Measurements from ENCODE around the gene RPL10A.

Gene RPL10A

DNA sequence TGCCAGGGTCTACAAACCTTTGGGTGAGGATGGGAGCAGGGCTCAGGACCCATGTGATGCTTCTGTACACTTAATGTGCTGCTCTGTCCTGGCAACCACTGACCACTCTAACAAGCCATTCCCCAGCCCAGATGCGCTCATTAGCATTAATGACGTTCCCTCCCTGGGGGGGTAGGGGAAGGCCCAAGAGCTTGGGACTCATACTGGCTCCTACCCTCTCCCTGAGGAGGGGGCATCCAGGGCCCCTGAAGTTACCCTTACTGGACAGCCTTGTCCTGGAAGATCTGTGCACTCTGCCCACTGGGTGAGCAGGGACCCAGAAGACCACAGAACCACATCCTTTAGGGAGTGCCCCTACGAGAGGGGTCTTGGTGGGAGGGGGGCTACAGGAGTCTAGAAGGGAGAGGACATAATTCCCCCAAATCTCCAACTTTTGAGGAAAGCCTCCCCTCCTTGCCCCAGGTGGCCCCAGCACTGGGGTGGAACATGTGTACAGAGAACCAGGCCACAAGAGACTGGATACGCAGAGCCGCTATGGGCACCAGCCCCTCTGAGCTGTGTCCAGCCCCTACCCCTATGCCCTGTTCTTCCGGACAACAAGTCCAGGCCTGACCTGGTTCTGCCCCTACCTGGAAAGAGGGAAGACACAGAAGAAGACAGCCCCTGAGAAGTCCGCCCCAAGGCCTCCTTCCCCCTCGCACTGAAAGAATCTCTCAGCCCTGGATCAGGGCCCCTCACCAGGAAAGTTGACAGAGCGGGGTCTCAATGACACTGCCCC, 27.2 kb downstream of the RPL10A start:
- peak overlapping the region; percentile 60 to 72 for H3K4me3 Mint-ChIP-seq
- peak overlapping the region in 1 of 2 donors; percentile 23 for H3K27ac Mint-ChIP-seq
- DNase-seq (no peak), ATAC-seq (replicated peaks) (no peak)
- no peaks in the 10 kb centered on the region for H3K36me3 Mint-ChIP-seq (ENCODE audit: insufficient read depth)
- H3K27me3 Mint-ChIP-seq = peaks cover 17 to 24% of the 10 kb centered on the region in 2 donors
- peaks cover 18 to 21% of the 10 kb centered on the region in 2 donors for H3K4me1 Mint-ChIP-seq (ENCODE audit: low read depth in 2 of 2)
- no peaks in the 10 kb centered on the region for H3K9me3 Mint-ChIP-seq

DNA sequence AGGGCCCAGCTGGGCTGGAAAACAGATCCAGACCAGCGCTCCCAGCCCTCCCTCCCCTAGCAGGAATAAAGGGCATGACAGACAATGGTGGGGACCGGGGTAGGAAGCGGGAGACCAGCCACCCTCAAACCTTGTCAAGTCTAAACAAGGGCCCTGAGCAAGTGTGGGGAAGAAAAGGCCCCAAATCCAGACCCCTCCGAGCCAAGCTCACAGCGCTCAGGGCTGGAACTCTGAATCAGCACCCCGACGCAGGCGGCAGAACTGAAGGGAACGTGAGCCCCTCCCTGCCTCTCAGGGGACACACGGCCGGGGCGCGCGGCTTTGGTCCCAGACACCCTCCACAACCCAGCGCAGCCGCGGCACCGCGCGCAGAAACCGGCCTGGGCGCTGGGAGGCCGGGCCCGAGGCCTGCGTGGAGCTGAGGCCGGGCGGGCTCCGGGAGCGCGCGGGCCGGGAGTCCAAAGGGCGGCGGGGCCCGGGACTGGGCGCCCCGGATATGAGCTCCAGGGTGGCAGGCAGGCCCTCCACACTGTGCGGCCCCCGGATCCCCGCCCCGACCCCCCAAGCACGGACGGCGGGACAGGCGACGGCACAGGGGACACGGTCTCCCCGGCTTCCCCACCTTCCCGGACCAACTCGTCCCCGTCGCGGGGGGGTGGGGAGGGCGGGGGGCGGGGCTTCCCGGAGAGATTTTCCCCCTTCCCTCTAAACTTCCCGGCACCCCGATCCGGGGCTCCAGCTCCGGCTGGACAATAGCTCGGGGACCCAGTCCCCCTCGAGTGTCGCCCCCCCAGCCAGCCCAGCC, 28.0 kb downstream of the RPL10A start:
- H3K9me3 Mint-ChIP-seq = no peaks in the 10 kb centered on the region
- DNase-seq = no peak
- H3K4me1 Mint-ChIP-seq (ENCODE audit: low read depth in 2 of 2) = peaks cover 16 to 17% of the 10 kb centered on the region in 2 donors
- H3K4me3 Mint-ChIP-seq = peak overlapping the region; percentile 60 to 72
- no peak for ATAC-seq (replicated peaks)
- peaks cover 25 to 31% of the 10 kb centered on the region in 2 donors for H3K27me3 Mint-ChIP-seq
- H3K27ac Mint-ChIP-seq = peak overlapping the region in 1 of 2 donors; percentile 23
- no peaks in the 10 kb centered on the region for H3K36me3 Mint-ChIP-seq (ENCODE audit: insufficient read depth)

DNA sequence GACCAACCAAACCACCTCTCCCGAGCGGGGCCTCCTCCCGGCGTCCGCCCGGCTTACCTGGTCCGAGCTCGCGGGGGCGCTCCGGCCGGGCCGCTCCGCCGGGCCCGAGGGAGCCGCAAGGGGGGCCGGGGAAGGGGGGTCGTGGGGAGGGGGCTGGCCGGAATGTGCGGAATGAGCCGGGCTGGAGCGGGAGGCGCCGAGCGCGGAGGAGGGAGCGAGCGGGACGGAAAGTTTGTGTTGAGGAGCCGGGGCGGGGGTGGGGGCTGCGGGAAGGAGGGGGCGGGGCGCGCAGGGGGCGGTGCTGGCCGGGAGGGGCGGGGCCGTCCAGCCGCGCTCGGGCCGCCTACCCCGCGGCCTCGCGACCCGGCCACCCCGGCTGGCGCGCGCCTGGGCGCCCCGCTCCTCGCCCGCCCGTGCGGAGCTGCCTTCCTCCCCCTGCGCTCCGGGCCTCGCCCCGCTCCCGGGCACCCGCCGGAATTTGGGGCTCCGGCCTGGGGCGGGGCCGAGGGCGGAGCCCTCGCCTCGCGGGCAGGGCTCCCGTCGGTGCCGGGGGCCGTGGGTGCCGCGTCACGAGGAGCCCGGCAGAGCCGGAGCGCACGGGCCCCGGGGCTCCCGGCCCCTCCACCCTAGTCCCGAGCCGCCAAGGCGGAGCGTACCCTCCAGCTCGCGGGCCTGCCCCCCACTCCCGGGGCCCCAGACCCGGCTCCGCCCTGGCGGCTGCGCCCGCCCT, 28.8 kb downstream of the RPL10A start, which contains the start of gene TEAD3:
TEAD3 (minus strand) TSS at position 239 of the 730 bp plus-strand sequence.
- Mint-ChIP-seq H3K36me3 (ENCODE audit: insufficient read depth) (no peaks in the 10 kb centered on the region), H3K4me1 (ENCODE audit: low read depth in 2 of 2) (peaks cover 16 to 17% of the 10 kb centered on the region in 2 donors), H3K27me3 (peaks cover 29 to 39% of the 10 kb centered on the region in 2 donors), H3K9me3 (no peaks in the 10 kb centered on the region), H3K4me3 (peak within 1 kb of the TSS; percentile 77 to 79), H3K27ac (peak within 1 kb of the TSS in 1 of 2 donors; percentile 62)
- peak; percentile 19 to 46 (median 39) for DNase-seq
- peak; percentile 68 for ATAC-seq (replicated peaks)

DNA sequence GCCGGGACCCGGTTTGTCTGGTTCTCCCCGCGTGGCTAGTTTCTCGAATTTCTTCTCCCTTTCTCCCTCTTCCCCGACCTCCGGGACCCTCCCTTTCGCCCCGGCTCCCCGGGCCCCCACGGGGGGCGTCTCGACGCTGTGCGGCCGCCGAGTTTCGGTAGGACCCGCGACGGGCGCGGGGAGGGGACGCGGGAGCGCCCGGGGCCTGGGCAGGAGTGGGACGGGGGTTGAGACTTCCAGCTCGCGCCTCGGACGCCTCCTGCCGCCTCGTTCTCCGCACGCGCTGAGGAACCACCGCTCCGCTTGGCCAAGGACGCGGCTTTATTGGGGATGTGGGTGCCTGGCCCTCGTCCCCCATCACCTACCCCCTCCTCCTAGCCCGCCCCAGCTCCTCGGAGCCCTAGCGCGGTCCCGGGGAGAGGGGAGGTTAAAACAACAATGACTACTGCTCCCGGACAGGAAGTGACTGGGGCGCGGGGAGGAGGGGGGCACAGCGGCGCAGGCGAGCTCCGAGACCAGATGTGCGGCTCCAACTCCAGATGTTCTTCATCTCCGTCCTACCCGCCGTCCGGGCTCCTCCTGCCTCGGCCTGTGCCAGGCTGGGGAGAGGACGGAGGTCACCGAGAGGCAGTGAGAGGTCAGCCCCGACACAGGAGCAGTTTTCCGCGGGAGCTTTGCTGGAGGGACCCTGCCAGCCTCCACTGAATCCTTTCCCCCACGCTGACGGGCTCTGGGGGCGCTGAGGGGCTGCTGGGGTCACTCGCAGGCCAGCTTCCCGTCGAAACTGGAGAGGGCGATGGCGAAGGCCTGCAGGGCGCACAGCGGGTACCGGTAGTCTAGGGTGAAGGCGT, 29.6 kb downstream of the RPL10A start:
- peak in 2 of 3 experiments; percentile 24 to 35 for DNase-seq
- H3K4me3 Mint-ChIP-seq = peak overlapping the region; percentile 77 to 79
- peak; percentile 39 for ATAC-seq (replicated peaks)
- H3K4me1 Mint-ChIP-seq (ENCODE audit: low read depth in 2 of 2) = peaks cover 14 to 17% of the 10 kb centered on the region in 2 donors
- H3K36me3 Mint-ChIP-seq (ENCODE audit: insufficient read depth) = no peaks in the 10 kb centered on the region
- H3K9me3 Mint-ChIP-seq = no peaks in the 10 kb centered on the region
- peak overlapping the region; percentile 62 to 72 for H3K27ac Mint-ChIP-seq
- peaks cover 30 to 47% of the 10 kb centered on the region in 2 donors for H3K27me3 Mint-ChIP-seq

DNA sequence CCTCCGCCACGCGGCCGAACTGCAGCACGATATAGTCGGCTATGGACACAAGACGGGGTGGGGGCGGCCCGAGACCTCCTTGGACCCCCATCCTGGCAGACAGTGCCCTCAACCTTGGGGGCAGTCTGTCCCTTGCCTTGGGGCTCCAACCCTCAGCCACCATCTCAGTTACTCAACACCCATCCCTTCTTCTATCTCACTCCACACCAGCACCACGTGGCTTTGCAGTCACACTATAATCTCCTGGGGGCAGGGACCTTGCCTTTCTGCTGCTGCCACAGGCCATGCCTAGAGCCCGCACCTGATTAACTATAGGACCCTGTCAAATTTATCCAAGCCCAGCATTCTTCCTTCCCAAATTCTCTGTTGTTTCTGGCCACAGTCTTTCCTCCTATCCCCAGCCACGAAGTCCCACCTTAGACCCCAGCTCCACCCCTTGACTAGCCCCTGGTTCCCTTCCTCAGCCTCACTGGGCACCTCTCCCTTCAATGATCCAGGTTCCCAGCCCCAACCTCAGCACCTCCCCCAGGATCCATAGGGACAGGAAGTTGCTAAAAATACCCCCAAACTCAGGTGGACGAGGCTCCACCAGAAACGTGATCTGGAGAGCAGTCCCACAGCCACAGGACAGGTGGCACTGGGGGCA, 30.3 kb downstream of the RPL10A start:
- no peak for ATAC-seq (replicated peaks)
- peak overlapping the region; percentile 62 to 72 for H3K27ac Mint-ChIP-seq

DNA sequence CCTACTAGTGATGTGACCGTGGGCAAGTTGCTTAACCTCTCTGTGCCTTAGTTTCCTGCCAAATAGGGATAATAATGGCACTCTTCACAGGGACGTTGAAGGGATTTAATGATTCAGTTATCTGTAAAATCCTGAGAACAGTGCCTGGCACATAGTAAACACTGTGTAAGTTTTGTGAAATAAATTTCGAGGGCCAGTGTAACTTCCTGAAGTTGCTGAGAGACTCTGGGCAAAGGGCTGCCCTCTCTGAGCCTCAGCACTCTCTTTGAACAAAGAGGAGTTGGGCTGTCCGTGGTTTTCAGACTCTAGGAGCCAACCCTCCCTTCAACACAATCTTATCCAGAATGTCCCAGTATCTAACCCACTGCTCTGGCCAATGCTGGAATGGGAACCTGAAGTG, 31.2 kb downstream of the RPL10A start:
- Mint-ChIP-seq H3K4me3 (no peak overlapping the region), H3K27me3 (peaks cover 30 to 54% of the 10 kb centered on the region in 2 donors), H3K4me1 (ENCODE audit: low read depth in 2 of 2) (peaks cover 6 to 9% of the 10 kb centered on the region in 2 donors), H3K9me3 (no peaks in the 10 kb centered on the region), H3K36me3 (ENCODE audit: insufficient read depth) (no peaks in the 10 kb centered on the region), H3K27ac (no peak overlapping the region)
- ATAC-seq (replicated peaks) (no peak), DNase-seq (no peak)

More for the DNA sequence above, 30.3 kb downstream of the RPL10A start:
- Mint-ChIP-seq H3K36me3 (ENCODE audit: insufficient read depth) (no peaks in the 10 kb centered on the region), H3K4me1 (ENCODE audit: low read depth in 2 of 2) (peaks cover 9 to 13% of the 10 kb centered on the region in 2 donors), H3K27me3 (peaks cover 30 to 54% of the 10 kb centered on the region in 2 donors), H3K4me3 (peak overlapping the region; percentile 77 to 79), H3K9me3 (no peaks in the 10 kb centered on the region)
- no peak for DNase-seq

DNA sequence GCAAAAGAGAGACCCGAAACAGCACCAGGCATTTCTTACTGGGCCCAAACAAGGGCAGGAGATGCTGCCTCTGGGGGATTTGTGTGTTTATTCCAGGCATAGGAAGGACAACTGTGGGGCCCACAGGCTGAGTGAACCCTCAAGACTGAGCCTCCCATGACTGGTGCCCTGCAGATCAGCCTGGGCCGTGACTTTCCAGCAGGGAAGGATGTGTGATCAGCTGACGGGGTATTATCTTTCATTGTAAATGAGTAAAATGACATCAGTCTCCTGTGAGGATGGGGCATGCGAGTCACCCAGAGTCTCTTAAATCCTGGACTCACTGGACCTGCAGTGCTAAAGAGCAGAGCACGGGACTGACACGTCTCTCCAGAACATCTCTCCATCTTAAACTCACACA, 32.6 kb downstream of the RPL10A start:
- no peaks in the 10 kb centered on the region for H3K36me3 Mint-ChIP-seq (ENCODE audit: insufficient read depth)
- ATAC-seq (replicated peaks) = no peak
- no peaks in the 10 kb centered on the region for H3K9me3 Mint-ChIP-seq
- no peak overlapping the region for H3K27ac Mint-ChIP-seq
- H3K4me1 Mint-ChIP-seq (ENCODE audit: low read depth in 2 of 2) = peaks cover 6 to 9% of the 10 kb centered on the region in 2 donors
- DNase-seq = no peak
- H3K4me3 Mint-ChIP-seq = no peak overlapping the region
- peaks cover 30 to 54% of the 10 kb centered on the region in 2 donors for H3K27me3 Mint-ChIP-seq

DNA sequence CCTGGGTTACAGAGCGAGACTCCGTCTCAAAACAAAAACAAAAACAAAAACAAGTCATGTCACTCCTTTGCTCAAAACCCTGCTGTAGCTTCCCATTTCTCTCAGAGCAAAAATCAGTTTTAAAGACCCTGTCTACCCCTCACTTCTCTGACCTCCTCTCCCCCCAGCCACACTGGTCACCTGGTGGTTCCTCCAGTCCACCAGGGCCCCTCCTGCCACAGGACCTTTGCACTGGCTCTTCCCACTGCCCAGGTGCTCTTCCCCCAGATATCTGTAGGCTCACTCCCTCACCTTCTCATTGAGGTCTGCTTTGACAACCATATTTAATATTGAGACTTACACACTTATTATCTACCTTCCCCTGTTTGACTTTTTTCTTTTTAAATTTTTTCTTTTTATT, 33.6 kb downstream of the RPL10A start:
- Mint-ChIP-seq H3K27me3 (peaks cover 30 to 60% of the 10 kb centered on the region in 2 donors), H3K9me3 (no peaks in the 10 kb centered on the region), H3K4me3 (no peak overlapping the region), H3K27ac (no peak overlapping the region), H3K4me1 (ENCODE audit: low read depth in 2 of 2) (peaks cover 6 to 9% of the 10 kb centered on the region in 2 donors), H3K36me3 (ENCODE audit: insufficient read depth) (no peaks in the 10 kb centered on the region)
- DNase-seq (no peak), ATAC-seq (replicated peaks) (no peak)

DNA sequence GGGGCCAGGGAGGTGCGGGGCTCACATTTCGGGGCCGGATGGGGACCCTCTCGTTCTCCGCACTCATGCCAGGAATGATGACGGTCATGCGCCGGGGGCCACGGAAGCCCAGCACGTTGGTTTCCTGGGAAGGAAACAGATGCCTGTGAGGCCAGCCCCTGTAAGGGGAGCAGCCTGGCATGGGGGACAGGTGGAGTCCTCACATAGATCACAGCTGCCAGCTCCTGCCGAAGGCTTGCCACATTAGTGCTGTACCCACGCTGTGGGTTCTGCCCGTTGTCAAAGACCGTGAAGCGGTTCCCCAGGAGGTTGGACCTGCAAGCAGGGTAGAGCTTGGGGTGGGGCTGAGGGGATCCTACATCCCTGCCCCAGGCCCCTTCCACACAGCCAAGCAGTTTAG, 35.3 kb downstream of the RPL10A start:
- Mint-ChIP-seq H3K4me1 (ENCODE audit: low read depth in 2 of 2) (peaks cover 3 to 5% of the 10 kb centered on the region in 2 donors), H3K9me3 (no peaks in the 10 kb centered on the region), H3K27me3 (peaks cover 28 to 56% of the 10 kb centered on the region in 2 donors), H3K36me3 (ENCODE audit: insufficient read depth) (no peaks in the 10 kb centered on the region), H3K4me3 (no peak overlapping the region), H3K27ac (no peak overlapping the region)
- no peak for DNase-seq
- no peak for ATAC-seq (replicated peaks)

DNA sequence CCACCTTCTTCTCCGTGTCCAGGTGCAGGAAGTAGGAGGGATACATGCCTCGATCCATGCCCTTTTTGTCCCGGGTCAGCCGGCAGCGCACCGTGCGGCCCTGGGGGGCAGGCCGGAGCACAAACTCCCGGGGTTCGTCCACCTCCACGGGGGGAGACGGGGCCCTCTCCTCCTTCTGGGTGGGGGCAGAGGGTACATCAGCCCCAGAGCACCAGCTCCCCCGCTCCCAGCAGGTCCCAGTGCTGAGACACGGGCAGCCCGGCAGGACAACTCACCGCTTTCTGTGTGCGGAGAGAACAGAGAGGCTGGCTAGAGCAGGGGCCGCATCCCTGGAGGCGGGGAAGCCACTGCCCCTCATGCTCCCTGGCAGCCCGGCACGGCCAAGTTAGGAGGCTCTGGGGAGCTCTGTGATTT, 37.8 kb downstream of the RPL10A start:
- no peak for DNase-seq
- Mint-ChIP-seq H3K36me3 (ENCODE audit: insufficient read depth) (peaks cover 4% of the 10 kb centered on the region), H3K4me3 (no peak overlapping the region), H3K9me3 (no peaks in the 10 kb centered on the region), H3K27me3 (peaks cover 12 to 54% of the 10 kb centered on the region in 2 donors), H3K27ac (no peak overlapping the region), H3K4me1 (ENCODE audit: low read depth in 2 of 2) (no peaks in the 10 kb centered on the region)
- no peak for ATAC-seq (replicated peaks)

DNA sequence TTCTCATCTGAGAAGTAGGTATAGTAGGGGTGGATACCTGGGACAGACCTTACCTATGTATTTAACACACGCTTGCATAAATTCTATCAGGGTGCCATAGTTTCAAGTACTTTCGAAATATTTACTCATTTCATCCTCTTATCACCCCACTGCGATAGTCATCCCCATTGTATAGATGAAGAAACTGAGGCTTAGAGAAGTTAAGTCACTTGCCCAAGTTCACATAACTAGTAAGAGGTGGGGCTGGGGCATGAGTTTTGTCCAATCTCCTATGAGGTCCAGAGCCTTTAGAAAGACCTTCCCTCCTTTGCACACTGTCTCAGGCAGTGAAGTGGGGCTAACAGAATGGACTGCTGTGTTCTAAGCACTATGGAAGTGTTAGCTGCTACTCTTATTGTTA, 38.3 kb downstream of the RPL10A start:
- DNase-seq = no peak
- Mint-ChIP-seq H3K9me3 (no peaks in the 10 kb centered on the region), H3K4me1 (ENCODE audit: low read depth in 2 of 2) (no peaks in the 10 kb centered on the region), H3K4me3 (no peak overlapping the region), H3K27ac (no peak overlapping the region), H3K36me3 (ENCODE audit: insufficient read depth) (peaks cover 4% of the 10 kb centered on the region), H3K27me3 (peaks cover 10 to 54% of the 10 kb centered on the region in 2 donors)
- ATAC-seq (replicated peaks) = no peak

DNA sequence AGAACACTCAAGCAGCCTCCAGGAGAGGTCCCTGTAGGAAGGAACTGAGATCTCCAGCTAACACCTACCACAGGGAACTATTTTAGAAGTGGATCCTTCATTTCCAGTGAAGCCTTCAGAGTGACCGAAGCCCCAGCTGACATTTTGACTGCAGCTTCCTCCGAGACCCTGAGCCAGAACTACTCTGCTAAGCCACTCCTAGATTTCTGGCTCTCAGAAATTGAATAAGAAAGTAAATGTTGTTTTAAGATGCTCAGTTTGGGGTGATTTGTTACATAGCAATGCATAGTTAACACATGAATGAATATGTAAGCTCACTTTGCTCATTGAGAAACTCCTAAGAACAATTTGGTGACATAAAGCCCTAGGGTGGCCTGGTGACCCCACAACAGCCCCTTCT, 39.0 kb downstream of the RPL10A start:
- Mint-ChIP-seq H3K36me3 (ENCODE audit: insufficient read depth) (peaks cover 4% of the 10 kb centered on the region), H3K27me3 (peaks cover 5 to 54% of the 10 kb centered on the region in 2 donors), H3K27ac (no peak overlapping the region), H3K4me3 (no peak overlapping the region), H3K9me3 (no peaks in the 10 kb centered on the region), H3K4me1 (ENCODE audit: low read depth in 2 of 2) (no peaks in the 10 kb centered on the region)
- no peak for ATAC-seq (replicated peaks)
- no peak for DNase-seq

Measured in effector memory CD8-positive, alpha-beta T cell (primary cell).